ENCODE results near the gene DLGAP4. TPM values are rescaled to one million over a fixed set of nuclear protein-coding genes. Genes with fewer than 3 reads are reported as not detected.

DLGAP4 gene
- total RNA-seq, 2 donors from 2014 or later = 30.6 to 38.3 TPM

DNA sequence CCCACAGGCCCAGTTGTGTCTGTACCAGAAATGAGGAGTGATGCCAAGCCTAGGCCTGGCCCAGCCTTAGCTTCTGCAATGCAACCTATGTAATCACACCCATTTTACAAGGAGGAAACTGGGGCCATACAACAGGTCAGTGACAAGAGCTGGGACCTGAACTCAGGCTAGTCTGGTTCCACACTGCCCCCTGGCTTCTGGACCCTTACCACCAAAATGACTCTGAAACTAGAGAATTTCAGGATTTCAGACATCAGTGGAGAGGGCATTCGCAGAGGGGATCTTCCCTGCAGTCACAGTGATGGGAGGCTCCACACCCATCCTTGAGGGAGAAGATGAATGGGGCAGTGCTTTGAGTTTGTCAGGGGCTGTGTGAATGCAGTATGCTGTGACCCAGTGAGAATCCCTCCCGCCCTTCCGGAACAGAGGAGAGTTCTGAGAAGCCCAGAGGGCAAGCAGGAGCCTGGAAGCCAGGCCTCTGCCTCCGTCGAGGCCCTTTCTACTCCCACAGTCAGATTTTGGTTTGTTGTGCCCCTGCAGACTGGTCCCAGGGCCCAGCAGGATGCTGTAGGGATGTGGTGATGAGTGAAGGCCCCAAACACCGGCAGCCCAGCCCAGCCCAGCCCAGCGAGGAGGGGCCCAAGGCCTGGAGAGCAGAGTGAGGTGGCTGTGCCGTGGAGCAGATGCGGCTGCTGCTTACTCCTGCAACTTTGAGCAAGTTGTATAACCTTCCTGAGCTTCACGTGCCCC, 187.1 kb downstream of the DLGAP4 start:
- DNase-seq (no peak), ATAC-seq (replicated peaks in 1 of 2) (peak in 1 of 2 donors; percentile 21)
- Mint-ChIP-seq H3K4me3 (no peak overlapping the region), H3K36me3 (ENCODE audit: insufficient read depth in 2 of 2) (no peaks in the 10 kb centered on the region), H3K27ac (no peak overlapping the region), H3K9me3 (no peaks in the 10 kb centered on the region), H3K27me3 (ENCODE audit: low read depth) (no peaks in the 10 kb centered on the region), H3K4me1 (ENCODE audit: low read depth) (peaks cover 34% of the 10 kb centered on the region)

DNA sequence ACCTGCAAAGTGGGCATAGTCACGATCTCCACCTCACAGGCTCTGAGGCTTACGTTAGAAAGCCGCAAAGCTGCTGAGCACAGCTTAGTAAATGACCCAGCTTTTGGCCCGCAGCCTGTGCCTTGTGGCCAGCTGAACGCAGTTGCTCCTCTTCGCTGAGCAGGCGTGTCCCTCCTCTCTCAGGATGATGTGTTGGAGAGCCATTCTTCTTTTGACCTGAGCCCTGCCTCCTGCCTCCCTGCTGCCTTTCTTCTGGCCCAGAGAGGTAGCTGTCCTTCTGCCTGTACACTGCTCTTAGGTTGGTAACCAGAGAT, 187.6 kb downstream of the DLGAP4 start:
- peak overlapping the region; percentile 2 for H3K27ac Mint-ChIP-seq
- H3K27me3 Mint-ChIP-seq (ENCODE audit: low read depth) = no peaks in the 10 kb centered on the region
- H3K4me3 Mint-ChIP-seq = no peak overlapping the region
- H3K36me3 Mint-ChIP-seq (ENCODE audit: insufficient read depth in 2 of 2) = no peaks in the 10 kb centered on the region
- ATAC-seq (replicated peaks in 1 of 2) (no peak), DNase-seq (no peak)
- peaks cover 33% of the 10 kb centered on the region for H3K4me1 Mint-ChIP-seq (ENCODE audit: low read depth)
- H3K9me3 Mint-ChIP-seq = no peaks in the 10 kb centered on the region

DNA sequence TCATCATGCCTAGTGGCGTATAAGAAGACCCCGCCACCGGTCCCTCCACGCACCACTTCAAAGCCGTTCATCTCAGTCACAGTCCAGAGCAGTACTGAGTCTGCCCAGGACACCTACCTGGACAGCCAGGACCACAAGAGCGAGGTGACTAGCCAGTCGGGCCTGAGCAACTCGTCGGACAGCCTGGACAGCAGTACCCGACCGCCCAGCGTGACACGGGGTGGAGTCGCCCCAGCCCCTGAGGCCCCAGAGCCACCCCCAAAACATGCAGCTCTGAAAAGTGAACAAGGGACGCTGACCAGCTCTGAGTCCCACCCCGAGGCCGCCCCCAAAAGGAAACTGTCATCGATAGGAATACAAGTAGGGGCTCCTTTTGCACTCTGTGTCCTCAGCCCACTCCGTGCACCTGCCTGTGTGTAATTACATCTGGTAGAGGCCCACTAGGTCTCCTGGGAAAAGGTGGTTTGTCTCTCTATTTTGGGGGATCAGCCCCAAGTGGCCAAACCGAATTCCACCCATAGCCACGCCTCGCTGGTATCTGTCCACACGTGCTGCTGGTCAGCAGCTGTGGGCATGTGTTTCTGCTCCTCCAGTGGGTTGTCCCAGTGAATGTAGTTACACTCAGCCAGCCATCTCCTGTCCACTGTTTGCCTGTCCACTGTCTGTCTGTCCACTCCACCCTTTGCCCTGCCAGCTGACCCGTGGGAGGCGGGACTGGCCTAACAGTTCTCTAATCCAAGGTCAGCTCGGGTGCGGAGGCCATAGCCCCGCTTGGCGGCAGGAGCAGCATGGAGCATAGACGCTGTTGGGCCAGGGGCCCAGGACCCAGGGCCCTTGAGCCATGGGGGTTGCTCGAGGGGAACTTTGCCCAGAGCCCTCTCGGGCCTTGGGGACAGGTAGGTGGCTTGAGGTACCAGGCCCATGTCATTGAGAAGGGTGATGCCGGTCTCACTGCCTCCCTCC, 190.8 kb downstream of the DLGAP4 start:
- ATAC-seq (replicated peaks in 1 of 2) (no peak), DNase-seq (no peak)
- peaks cover 16% of the 10 kb centered on the region for H3K4me1 Mint-ChIP-seq (ENCODE audit: low read depth)
- no peaks in the 10 kb centered on the region for H3K27me3 Mint-ChIP-seq (ENCODE audit: low read depth)
- no peaks in the 10 kb centered on the region for H3K9me3 Mint-ChIP-seq
- H3K4me3 Mint-ChIP-seq = no peak overlapping the region
- peaks cover 0 to 2% of the 10 kb centered on the region in 2 donors for H3K36me3 Mint-ChIP-seq (ENCODE audit: insufficient read depth in 2 of 2)
- no peak overlapping the region for H3K27ac Mint-ChIP-seq

DNA sequence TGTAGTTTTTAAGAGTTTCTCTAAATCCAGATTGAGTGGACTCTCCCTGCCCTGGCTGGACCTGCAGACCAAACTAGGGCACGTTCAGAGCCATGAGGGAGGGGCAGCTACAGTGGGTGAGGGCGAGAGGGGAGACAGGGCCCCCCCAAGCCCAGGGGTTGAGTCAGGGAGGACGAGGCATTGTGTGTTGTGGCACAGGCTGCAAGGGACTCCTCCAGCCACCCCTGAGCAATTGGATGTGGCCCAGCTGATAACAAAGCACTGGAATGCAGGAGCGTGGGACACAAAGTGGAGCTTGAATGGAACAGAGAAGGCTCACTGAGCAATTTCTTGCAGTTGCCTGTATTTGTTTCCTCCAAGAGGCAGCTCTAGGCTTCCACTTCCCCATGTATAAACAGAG, 191.7 kb downstream of the DLGAP4 start:
- Mint-ChIP-seq H3K27me3 (ENCODE audit: low read depth) (no peaks in the 10 kb centered on the region), H3K36me3 (ENCODE audit: insufficient read depth in 2 of 2) (peaks cover 0 to 2% of the 10 kb centered on the region in 2 donors), H3K9me3 (no peaks in the 10 kb centered on the region), H3K4me1 (ENCODE audit: low read depth) (peaks cover 12% of the 10 kb centered on the region), H3K4me3 (no peak overlapping the region), H3K27ac (no peak overlapping the region)
- DNase-seq (no peak), ATAC-seq (replicated peaks in 1 of 2) (no peak)

DNA sequence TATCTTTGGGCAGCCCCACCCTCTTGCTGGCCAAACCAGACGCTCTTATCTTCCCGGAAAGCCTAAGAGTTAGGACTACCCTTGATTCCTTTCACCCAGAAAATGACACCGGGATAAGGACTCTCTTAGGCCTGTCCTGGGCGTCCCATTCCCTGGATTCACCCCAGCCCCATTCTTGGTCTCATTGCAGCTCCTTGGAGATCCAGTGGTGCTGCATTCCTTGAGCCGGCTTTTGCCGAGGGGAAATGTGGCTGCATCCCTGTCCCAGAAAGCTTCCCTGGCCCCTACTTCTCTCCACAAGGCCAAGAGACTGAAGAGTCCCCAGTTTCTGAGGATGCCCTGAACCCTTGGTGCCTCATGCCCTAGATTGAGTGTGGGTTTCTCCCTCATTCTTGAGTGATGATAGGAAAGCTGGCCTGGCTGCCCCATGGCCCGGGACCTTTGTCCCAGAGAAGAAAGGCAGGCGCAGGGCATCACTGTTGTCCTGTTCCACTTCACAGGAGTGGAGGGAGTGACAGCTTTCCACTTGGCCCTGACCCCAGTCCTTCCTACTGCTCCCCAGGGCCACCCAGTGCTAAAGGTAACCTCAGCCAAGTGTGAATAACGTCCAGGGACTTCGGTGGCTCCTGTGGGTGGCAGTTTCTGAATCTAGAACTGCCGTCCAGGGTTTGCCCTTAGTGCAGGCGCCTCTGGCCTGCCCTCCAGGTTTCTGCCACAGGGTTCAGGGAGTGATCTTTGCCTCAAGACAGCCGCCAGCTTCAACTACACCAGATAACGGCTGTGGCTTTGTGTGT, 192.4 kb downstream of the DLGAP4 start:
- no peak for DNase-seq
- Mint-ChIP-seq H3K4me1 (ENCODE audit: low read depth) (peaks cover 12% of the 10 kb centered on the region), H3K36me3 (ENCODE audit: insufficient read depth in 2 of 2) (peaks cover 0 to 4% of the 10 kb centered on the region in 2 donors), H3K27ac (no peak overlapping the region), H3K27me3 (ENCODE audit: low read depth) (no peaks in the 10 kb centered on the region), H3K4me3 (no peak overlapping the region), H3K9me3 (no peaks in the 10 kb centered on the region)
- ATAC-seq (replicated peaks in 1 of 2) = no peak

DNA sequence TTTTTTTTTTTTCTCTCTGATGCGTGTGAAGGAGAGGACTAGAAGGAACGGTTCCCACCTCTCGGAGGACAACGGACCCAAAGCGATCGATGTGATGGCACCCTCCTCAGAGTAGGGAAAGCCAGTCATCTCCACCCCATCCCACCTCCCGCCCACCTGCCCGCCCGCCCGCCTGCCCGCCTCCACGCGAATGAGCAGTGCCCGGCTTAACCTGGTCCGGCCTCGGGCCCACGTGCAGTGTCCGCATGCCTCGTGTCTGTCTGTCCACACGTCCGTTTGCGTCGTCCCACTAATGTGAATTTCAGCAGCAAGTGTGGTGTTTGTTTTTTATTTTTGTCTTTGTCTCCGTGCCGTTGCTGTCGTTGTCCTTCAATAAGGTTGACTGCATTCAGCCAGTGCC, 193.1 kb downstream of the DLGAP4 start:
- ATAC-seq (replicated peaks in 1 of 2) (no peak), DNase-seq (no peak)
- Mint-ChIP-seq H3K36me3 (ENCODE audit: insufficient read depth in 2 of 2) (peaks cover 0 to 4% of the 10 kb centered on the region in 2 donors), H3K27ac (no peak overlapping the region), H3K4me3 (no peak overlapping the region), H3K4me1 (ENCODE audit: low read depth) (peaks cover 12% of the 10 kb centered on the region), H3K27me3 (ENCODE audit: low read depth) (no peaks in the 10 kb centered on the region), H3K9me3 (no peaks in the 10 kb centered on the region)

DNA sequence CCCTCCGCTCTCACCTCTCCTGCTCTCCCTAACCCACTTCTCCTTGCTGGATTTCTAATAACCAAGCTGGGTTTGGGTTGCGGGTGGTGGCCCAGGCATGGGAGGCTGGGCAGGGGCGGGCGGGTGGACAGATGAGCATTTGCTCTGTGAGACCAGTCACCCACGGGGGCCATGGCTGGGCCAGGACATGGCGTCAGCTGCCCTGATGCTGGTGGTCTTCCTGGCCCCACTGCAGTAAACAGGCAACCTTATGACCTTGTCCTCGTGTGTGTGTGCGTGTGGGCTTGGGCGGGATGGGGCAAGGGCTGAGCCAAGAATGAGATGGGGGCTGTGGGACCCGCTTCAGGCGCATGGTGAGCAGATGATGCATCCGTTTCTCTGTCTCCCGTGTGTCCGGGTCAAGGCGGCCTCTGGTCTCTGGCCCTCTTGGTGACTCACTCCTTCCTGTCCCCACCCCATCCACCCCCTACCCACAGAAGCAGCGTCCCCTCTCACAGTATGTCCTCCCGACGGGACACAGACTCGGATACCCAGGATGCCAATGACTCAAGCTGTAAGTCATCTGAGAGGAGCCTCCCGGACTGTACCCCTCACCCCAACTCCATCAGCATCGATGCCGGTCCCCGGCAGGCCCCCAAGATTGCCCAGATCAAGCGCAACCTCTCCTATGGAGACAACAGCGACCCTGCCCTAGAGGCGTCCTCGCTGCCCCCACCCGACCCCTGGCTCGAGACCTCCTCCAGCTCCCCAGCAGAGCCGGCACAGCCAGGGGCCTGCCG, 193.8 kb downstream of the DLGAP4 start:
- Mint-ChIP-seq H3K9me3 (no peaks in the 10 kb centered on the region), H3K27ac (no peak overlapping the region), H3K4me3 (no peak overlapping the region), H3K4me1 (ENCODE audit: low read depth) (peaks cover 12% of the 10 kb centered on the region), H3K36me3 (ENCODE audit: insufficient read depth in 2 of 2) (peaks cover 0 to 4% of the 10 kb centered on the region in 2 donors), H3K27me3 (ENCODE audit: low read depth) (no peaks in the 10 kb centered on the region)
- DNase-seq = no peak
- no peak for ATAC-seq (replicated peaks in 1 of 2)

DNA sequence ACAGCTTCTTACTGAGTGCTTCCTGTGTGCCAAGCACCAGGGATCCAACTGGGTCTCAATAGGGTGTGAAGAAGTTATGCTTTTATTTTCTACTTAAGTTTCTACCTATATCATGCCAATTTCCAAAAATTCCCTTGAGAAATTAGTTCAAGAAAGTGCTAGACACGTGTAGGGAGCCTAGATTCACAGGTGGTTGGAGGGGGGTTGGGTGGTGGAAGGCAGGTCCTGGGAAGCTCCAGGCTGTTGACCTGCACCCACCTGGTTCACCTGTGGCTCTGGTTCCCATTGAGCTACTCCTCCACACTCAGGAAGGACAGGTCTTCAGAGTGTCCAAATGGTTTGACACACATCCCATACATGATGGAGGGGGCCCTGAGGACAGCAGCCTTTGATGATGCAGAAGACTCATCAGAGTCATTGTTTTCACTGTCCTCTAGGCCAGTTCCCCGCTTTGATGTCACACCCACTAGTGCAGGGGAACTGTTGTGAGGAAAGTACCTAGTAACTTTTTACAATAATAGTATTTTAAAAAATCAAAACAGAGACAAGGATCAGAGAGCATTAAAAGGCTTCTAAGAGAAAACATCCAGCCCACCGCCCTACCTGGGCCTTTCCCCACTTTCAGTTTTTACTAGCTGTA, 195.3 kb downstream of the DLGAP4 start:
- Mint-ChIP-seq H3K9me3 (no peaks in the 10 kb centered on the region), H3K27me3 (ENCODE audit: low read depth) (no peaks in the 10 kb centered on the region), H3K27ac (peak overlapping the region; percentile 77), H3K36me3 (ENCODE audit: insufficient read depth in 2 of 2) (peaks cover 0 to 4% of the 10 kb centered on the region in 2 donors), H3K4me1 (ENCODE audit: low read depth) (peaks cover 17% of the 10 kb centered on the region), H3K4me3 (no peak overlapping the region)
- DNase-seq = peak in 1 of 2 donors; percentile 8
- peak; percentile 51 to 78 for ATAC-seq (replicated peaks in 1 of 2)

DNA sequence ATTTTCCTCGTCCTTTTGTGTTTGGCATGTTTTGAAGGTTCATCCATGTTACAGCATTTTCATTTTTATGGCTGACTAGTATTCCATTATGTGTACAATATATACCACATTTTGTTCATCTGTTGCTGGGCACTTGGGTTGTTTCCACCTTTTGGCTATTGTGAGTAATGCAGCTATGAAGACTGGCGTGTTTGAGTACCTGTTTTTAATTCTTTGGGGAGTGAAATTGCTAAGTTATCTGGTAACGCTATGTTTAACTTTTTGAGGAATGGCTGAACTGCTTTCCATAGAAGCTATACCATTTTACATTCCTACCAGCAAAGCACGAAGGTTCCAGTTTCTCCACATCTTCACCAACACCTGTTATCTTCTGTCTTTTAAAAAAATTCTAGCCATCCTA, 198.2 kb downstream of the DLGAP4 start:
- DNase-seq (no peak), ATAC-seq (replicated peaks in 1 of 2) (no peak)
- Mint-ChIP-seq H3K4me3 (no peak overlapping the region), H3K9me3 (no peaks in the 10 kb centered on the region), H3K27ac (no peak overlapping the region), H3K4me1 (ENCODE audit: low read depth) (peaks cover 21% of the 10 kb centered on the region), H3K36me3 (ENCODE audit: insufficient read depth in 2 of 2) (peaks cover 0 to 4% of the 10 kb centered on the region in 2 donors), H3K27me3 (ENCODE audit: low read depth) (no peaks in the 10 kb centered on the region)

DNA sequence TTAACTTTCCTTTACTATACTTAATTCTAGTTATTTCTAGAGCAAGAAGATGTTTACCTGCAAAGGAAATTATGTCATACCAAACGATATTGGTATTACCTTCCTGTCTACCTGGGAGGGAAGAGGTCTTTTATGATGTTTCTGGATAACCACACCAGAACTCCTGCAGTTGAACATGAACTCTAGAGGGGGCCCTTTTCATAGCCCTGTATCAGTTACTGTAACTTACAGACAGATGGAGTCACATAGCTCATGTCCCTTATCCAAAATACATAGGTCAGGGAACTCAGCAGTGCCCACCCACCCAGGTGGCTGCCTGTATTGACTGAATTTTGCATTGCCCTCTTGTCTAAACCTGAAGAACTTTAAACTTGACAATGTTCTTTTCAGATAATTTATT, 200.1 kb downstream of the DLGAP4 start:
- H3K4me1 Mint-ChIP-seq (ENCODE audit: low read depth) = peaks cover 21% of the 10 kb centered on the region
- peak in 1 of 2 donors; percentile 13 for DNase-seq
- H3K27ac Mint-ChIP-seq = no peak overlapping the region
- H3K27me3 Mint-ChIP-seq (ENCODE audit: low read depth) = no peaks in the 10 kb centered on the region
- H3K36me3 Mint-ChIP-seq (ENCODE audit: insufficient read depth in 2 of 2) = peaks cover 0 to 3% of the 10 kb centered on the region in 2 donors
- H3K9me3 Mint-ChIP-seq = no peaks in the 10 kb centered on the region
- ATAC-seq (replicated peaks in 1 of 2) = peak; percentile 51 to 58
- H3K4me3 Mint-ChIP-seq = no peak overlapping the region

DNA sequence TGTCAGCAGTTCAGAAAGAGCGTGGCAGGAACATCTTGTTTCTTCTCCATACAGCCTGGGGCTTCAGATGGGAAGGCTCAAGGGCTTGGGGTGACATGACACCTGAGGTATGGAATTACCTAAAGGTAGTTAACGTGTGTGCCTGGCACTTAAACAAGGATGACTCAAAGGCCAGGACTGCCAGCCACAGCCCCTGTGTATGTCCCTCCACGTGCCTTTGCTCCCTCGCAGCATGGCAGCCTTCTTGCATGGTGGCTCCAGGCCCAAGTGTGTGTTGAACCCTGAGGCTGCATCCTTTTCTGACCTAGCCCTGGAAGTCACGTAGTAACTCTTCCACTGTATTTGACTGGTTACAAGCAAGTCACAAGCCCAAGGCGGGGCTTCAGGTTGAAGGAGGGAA, 201.6 kb downstream of the DLGAP4 start:
- no peak overlapping the region for H3K4me3 Mint-ChIP-seq
- H3K27ac Mint-ChIP-seq = no peak overlapping the region
- H3K36me3 Mint-ChIP-seq (ENCODE audit: insufficient read depth in 2 of 2) = peaks cover 0 to 3% of the 10 kb centered on the region in 2 donors
- no peaks in the 10 kb centered on the region for H3K9me3 Mint-ChIP-seq
- H3K27me3 Mint-ChIP-seq (ENCODE audit: low read depth) = no peaks in the 10 kb centered on the region
- DNase-seq = no peak
- ATAC-seq (replicated peaks in 1 of 2) = no peak
- peaks cover 14% of the 10 kb centered on the region for H3K4me1 Mint-ChIP-seq (ENCODE audit: low read depth)

Data from activated T-cell treated with anti-CD3 and anti-CD28 coated beads, Interleukin-2, amount 50 U/mL, for 72 hours (primary cell).